ENCODE data around the gene MYORG.

The MYORG gene

DNA sequence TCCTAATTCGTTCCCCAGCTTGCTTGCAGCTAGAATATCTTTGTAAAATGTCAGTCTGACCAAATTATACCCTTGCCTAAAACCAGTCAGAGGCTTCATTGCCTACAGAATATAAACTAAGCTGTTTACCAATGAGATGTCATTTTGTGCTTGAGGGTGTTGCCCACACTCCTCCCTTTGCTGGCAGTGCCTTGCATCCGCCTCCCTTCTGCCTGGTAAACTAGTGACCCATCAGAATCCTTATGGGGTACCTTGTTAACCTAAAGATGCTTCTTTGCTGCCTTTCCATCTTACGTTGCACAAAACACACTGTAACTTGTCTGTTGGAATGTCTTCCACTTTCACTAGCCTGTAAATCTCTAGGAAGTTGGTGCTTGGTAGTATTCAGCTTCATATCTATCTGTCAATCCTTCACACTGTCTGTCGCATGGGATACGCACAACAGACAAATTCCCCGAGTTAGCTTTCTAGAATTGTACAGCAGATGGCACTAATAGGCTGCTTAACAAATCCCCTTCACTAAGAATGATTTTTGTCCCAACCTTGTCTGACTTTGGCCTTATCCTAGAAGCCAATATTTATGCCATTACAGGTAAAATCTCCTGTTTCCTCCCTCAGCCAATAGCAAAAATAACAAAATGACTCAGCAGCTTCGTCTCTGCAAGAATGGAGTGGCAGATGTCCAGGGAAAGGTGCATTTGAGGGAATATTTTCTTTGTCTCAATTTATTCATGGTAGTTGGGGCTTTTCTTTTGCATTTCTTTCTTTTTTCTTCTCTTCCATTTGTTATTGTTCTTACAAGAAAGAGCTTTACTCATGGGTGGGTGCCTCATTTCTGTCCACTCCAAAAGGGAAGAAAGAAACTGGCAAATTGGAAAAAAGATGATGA, 44.4 kb downstream of the MYORG start:
- DNase-seq (ENCODE audit: low spot score), result peak; percentile 27

DNA sequence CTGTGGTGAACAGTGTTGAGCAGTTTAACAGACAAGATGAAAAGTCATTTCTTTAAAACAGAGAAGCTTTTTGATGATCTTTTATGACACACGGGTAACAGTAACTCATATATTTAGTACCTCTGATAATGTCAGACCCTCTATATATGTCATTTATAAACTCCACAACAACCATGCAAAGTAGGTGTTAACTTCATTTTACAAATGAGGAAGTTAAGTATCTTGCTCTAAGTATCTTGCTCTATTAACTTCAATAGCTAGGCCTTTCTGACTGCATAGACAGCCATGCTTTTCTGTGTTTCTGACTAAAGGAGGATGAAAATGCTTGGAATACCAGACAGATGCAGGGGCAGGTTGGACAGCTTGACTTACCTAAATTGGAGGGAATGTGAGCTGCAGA, 45.5 kb downstream of the MYORG start:
- DNase-seq (ENCODE audit: low spot score), result no peak

DNA sequence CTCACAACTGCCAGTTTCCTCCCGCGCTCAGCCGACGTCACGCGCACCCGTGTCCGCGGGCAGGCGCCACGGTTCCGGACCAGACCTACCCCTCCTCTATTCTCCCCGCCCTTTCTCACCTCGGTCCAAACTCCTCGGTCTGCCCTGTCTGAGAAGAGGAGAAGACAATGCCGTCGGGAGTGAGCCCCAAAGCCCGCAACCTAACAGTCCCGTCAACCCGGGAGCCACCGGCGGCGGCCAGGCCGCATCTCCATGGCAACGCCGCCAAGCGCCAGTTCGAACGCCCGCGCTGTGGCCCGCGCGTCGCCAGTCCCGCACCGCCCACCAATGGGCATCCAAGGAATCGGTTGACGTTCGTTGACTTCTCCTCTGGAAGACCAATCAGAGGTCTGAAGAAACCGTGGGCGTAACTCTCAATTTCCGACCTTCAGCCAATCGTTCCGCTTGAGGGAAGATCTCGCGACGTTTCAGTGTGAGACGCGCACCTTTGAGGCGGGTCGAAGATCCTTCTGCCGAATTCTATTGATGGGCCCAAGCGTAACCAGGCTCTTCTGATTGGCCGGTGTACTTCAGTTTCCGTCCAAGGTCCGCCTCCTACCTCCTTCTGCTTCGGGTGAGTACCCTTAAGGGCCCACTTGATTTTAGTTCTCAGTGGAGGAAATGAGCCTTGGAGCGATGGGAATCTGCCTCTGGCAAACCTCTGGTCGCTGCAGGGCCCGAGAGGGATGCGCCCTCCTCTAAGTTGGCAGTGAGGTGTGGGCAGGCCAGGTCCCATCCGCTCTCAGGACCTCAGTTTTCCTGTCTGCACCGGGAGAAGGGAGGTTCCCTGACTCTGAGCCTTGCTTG, 47.5 kb downstream of the MYORG start, which contains the start of the genes KIF24 and NUDT2:
TSS of gene KIF24 (minus strand) at position 282 of the 846 bp plus-strand sequence. CDS start 17,922 bp downstream, outside the sequence.
TSS of gene NUDT2 (plus strand) at position 583 of the 846 bp plus-strand sequence. CDS start 9,471 bp downstream, outside the sequence.
- DNase-seq (ENCODE audit: low spot score), result peak; percentile 99

GRCh38 chr9:34328500-34328986, 48.2 kb downstream of the MYORG start:
- DNase-seq (ENCODE audit: low spot score), result no peak

- DNase-seq (ENCODE audit: low spot score), result no peak
Measured at GRCh38 chr9:34326690-34327089, 50.0 kb downstream of the MYORG start.

DNA sequence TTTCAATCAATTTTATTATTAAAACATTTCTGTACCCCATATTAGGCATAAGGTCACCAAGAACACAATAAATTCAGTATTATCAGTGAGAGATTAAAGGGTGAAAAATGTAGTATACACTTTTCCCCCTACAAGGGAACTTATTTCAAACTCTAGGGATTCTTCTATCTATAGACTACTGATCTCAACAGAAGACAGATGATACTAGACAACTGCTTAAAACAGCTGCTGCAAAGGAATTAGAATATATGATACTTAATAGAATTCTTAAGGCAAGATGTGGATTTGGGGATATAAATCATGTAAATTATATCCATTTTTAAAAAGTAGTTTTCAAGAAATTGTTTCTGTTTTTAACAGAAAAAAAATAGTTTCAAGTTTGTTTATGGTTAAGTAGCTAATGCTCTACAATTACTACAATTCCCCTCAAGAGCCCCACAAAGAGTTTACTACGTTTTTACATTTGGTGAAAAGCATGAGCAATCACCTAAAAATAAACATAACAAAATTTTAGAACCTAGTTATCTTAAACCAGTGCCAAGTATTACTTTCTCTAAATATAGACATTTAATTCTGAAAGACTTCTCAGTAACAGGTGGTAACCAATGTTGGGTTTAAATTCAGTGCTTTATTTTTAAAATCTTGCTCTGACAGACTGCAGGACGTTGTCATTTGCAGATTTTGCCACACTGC, 53.7 kb downstream of the MYORG start:
- no peak for DNase-seq (ENCODE audit: low spot score)

DNA sequence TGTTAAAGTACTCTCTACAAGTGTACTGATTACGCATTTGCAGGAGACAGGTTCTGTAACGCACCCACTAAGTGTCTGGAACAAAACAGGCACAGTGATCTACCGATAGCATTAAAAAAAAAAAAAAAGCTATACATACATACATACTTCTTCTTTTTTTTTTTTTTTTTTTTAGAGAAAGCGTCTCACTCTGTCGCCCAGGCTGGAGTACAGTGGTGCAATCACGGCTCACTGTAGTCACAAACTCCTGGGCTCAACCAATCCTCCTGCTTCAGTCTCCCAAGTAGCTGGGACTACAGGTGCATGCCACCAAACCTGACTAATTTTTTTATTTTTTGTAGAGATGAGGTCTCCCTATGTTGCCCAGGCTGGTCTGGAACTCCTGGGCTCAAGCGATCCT, 55.2 kb downstream of the MYORG start:
- no peak for DNase-seq (ENCODE audit: low spot score)

GRCh38 chr9:34318163-34318790, 58.4 kb downstream of the MYORG start:
- no peak for DNase-seq (ENCODE audit: low spot score)

DNA sequence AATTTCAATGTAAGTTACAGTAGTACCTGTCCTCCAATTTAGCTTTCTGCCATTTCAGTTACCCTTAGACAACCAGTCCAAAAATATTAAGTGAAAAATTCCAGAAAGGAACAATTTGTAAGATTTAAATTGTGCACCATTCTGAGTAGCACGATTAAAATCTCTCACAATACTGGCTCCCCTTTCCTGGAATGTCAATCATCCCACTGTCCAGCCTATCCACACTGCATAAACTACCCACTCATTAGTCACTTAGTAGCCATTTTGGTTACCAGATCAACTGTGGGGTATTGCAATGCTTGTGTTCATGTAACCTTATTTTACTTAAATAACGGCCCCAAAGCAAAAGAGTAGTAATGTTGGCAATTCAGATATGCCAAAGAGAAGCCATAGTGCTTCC, 59.3 kb downstream of the MYORG start:
- DNase-seq (ENCODE audit: low spot score), result no peak
